Stimulated activated CD8-positive, alpha-beta memory T cell treated with anti-CD3 and anti-CD28 coated beads, Interleukin-2, amount 100 ng/mL, for 1 hour (primary cell): ENCODE measurements around the gene PTPRO.
"Not testable (repeated sequence)": the region's sequence is repeated elsewhere in the genome, so short reads cannot be mapped to it uniquely, and the experiment has no call there.

Experiments used
- DNase-seq, 2 donors: peaks; one replicate each; pipeline ENCODE4 v3.0.0-alpha.2; 2020; ENCODE audit warnings: low read depth in 2 of 2

The PTPRO gene

GRCh38 chr12:15602051-15602672, 279.9 kb downstream of the PTPRO start:
- no peak for DNase-seq

- DNase-seq = no peak
Measured at GRCh38 chr12:15603474-15604085, 281.3 kb downstream of the PTPRO start.

GRCh38 chr12:15605881-15606590, 283.7 kb downstream of the PTPRO start:
- DNase-seq = no peak

- no peak for DNase-seq
Measured at GRCh38 chr12:15608406-15608805, 286.1 kb downstream of the PTPRO start.

DNA sequence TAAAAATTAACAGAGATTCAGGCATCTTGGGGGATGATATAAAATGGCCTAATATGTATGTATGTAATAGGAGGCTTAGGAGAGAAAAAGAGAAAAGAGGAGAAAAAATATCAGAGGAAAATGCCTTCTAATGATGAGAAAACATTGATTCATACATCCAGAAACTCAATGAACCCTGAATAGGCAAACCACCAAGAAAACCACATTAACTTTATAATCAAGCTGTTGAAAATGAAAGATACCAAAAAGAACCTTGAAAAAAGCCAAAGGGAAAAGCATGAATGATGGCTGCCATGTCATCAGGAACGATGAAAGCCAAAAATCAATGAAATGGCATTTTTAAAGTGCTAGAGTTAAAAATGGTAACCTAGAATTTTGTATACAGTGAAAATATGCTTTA, 286.6 kb downstream of the PTPRO start:
- no peak for DNase-seq

DNA sequence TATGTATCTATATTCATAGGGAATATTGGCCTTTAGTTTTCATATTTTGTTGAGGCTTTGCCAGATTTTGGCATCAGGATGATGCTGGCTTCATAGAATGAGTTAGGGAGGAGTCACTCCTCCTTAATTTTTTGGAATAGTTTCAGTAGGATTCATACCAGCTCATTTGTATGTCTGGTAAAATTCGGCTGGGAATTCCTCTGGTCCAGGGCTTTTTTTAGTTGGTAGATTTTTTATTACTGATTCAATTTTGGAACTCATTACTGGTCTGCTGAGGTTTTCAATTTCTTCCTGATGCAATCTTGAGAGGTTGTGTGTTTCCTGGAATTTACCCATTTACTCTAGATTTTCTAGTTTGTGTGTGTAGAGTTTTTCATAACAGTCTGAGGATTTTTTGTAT, 291.7 kb downstream of the PTPRO start:
- no peak for DNase-seq

- DNase-seq = not testable (repeated sequence)
Measured at GRCh38 chr12:15616495-15616894, 294.2 kb downstream of the PTPRO start.

DNA sequence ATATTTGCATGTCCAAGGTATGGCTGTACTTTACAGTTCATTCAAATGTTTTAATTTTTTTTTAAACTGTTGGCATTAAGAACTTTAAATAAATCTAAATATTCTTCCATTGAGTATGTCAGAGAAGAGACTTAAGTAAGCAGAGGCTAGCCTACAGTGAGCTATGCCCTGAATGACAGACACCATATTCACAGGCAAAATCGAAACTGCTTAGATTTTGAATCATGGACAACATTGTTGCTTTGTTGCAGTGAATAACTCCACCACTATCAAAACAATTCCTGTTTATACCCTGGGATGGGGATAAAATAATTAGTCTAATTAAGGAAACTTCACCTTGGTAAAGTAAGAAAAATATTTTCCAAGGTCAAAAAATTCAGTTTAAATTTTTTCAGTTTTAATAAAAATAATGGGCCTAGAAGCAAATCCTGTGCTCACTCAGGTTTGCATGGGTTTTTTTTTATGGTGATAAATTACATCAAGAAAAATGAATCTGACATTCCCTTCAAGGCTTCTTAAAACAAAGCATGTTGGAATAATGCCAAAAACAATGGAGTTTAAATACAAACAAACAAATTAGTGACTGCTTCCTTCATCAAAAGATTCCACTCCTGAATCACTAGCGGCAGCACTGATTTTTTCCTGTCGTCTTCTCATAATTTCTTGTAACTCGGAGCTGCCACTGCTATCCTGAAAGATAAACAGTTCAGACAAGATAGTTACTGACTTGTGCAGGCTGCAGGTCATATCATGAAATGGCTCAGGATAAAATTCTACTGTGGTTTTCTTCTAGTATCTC, 298.6 kb downstream of the PTPRO start:
- no peak for DNase-seq

DNA sequence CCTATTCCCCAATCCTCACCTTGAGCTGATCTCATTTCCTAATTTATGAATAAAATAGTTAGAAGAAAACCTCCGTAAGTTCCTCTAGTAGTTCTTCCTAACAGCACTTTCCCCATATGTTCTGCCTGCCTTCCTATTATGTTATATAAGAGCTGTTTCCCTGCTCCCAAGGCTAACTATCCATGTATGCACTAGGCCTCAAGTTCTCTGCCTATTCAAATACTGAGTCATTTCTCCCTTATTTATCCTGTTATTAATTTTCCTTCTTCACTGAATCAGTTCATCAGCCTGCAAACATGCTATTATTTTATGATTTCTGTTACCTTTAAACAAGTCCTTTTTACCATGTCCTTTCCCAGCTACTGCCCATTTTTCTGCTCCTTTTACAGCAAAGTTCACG, 302.8 kb downstream of the PTPRO start:
- no peak for DNase-seq

- DNase-seq = no peak
Measured at GRCh38 chr12:15627995-15628945, 306.0 kb downstream of the PTPRO start.

- DNase-seq = no peak
Measured at GRCh38 chr12:15629108-15629507, 306.8 kb downstream of the PTPRO start.

DNA sequence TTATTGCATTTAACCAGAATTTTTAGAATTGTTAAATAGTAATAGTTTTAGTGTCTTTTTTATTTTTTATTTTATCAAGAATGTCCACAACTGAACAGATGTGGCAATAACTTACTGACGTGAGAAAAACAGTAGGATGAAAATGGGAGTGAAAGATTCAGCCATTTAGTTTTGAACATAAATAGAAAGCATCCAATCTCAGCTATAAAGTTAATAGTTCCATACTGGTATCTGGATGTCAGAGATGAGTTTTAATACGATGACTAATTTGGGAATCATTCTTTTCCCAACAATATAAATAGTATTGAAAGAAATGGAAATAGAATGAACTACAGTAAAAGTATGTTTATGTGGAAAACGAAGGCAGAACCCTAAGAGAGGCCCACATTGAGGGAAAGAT, 307.5 kb downstream of the PTPRO start:
- no peak for DNase-seq

DNA sequence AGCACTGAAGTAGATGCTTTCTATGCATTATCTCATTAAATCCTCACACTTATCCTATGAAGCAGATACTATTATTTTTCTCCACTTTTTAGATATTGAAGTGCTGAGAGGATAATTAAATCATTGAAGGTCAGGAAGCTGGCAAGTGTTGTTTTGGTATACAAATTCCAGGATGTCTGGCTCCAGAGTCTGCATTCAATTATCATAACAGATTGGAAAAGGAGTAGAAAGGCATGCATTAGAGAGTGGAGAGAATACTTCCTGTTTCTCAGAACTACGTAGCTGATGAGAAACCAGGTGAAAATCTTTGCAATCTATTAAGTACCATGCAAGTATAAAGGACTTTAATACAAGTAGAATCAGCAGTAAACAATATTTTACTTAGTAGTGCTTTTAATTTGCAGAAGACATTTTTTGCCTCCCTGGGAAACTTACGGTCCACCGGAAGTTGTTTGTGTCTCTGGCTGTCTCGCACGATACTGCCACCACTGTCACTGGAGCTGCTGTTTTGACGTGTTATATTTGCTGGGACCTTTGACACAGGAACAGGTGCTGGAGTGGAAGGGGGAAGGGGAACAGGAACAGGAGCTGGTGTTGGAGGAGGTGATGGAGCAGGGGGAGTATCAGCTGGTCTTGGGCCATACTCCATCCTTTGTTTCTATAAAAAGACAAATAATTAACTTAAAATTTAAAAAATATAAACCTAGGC, 308.9 kb downstream of the PTPRO start:
- no peak for DNase-seq

- no peak for DNase-seq
Measured at GRCh38 chr12:15632708-15633107, 310.4 kb downstream of the PTPRO start.

- DNase-seq = no peak
Measured at GRCh38 chr12:15633201-15633600, 310.9 kb downstream of the PTPRO start.

DNA sequence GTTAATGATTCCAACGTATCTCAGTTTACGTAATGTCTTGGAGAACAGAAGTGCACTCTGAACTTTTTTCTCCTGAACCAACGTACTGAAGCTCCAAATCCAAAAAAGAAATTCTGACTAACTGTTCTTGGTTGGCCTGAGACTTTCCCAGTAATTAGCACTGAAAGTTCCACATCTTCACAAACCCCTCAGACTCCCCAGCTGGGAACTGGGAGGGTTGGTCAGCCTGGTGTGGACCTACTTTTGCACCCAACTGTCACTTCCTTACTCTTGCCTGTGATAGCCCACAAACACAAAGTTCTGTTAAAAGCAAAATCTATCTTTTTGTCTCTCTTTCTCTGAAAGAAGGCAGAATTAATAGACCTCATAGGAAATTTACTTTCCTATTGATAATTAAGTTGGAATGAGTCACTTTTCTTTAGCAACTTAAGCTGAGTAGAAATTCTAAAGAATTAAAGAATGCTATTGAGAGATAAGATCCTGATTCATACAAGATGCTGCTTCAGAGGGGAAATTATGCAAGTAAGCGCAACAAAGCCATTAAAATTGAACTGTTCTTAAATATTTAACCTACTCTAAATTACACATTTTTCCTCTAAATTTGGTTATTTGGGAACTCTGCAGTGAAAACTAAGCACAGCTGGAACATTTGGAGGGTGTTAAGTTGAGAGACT, 311.8 kb downstream of the PTPRO start:
- no peak for DNase-seq

GRCh38 chr12:15636060-15636890, 314.0 kb downstream of the PTPRO start:
- no peak for DNase-seq

DNA sequence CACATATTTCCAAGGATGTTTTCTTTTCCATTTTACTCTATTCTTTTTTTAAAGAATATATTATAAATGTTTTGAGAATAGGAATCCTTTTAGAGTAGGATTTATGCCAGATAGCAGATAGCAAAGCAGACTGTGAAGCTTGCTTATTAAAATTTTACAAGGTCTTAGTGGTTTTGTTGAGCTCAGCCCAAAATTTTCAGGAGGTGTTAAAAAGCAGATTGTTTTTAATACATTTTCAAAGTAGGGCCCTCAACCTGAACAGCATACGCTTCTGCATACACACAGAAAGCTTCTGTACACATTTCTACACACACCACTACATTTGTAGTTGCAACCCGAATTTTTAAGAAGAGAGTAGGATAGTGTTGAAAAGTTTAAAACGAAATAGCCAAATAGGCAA, 315.9 kb downstream of the PTPRO start:
- no peak for DNase-seq

DNA sequence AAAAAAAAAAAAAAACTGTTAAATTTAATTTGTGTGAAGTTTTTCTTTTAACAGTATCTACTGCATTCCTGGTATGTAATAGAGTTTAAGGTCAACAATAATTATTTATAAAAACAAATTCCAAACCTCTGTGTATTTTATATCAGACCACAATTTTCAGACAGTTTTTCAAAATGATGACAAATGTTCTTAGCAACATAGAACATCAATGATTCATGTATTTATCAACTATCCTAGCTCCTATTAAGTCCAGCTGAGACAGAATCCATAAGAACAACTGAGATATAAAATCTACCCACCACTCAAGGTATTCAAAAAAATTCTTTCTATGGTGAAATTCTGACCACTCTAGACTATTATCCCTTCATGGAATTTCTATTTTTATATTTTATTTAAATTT, 322.4 kb downstream of the PTPRO start:
- no peak for DNase-seq
